ENCODE measurements around the gene RTN4.
"Not testable (repeated sequence)": the region's sequence is repeated elsewhere in the genome, so short reads cannot be mapped to it uniquely, and the experiment has no call there.

RTN4 gene

GRCh38 chr2:55010149-55010591, 40.1 kb downstream of the RTN4 start:
- peak; percentile 32 for DNase-seq (ENCODE audit: low read depth)

- no peak for DNase-seq (ENCODE audit: low read depth)
Measured at GRCh38 chr2:55009277-55010060, 40.8 kb downstream of the RTN4 start.

- DNase-seq (ENCODE audit: low read depth): no peak
Measured at GRCh38 chr2:55006306-55006705, 43.9 kb downstream of the RTN4 start.

GRCh38 chr2:55003706-55004639, 46.3 kb downstream of the RTN4 start:
- no peak for DNase-seq (ENCODE audit: low read depth)

- no peak for DNase-seq (ENCODE audit: low read depth)
Measured at GRCh38 chr2:55001716-55002115, 48.5 kb downstream of the RTN4 start.

- no peak for DNase-seq (ENCODE audit: low read depth)
Measured at GRCh38 chr2:55000341-55000740, 49.9 kb downstream of the RTN4 start.

GRCh38 chr2:54999182-54999581, 51.1 kb downstream of the RTN4 start:
- DNase-seq (ENCODE audit: low read depth): no peak

- no peak for DNase-seq (ENCODE audit: low read depth)
Measured at GRCh38 chr2:54997826-54998225, 52.4 kb downstream of the RTN4 start.

- DNase-seq (ENCODE audit: low read depth): no peak
Measured at GRCh38 chr2:54995553-54995952, 54.7 kb downstream of the RTN4 start.

- not testable (repeated sequence) for DNase-seq (ENCODE audit: low read depth)
Measured at GRCh38 chr2:54990694-54991093, 59.6 kb downstream of the RTN4 start.

- DNase-seq (ENCODE audit: low read depth): no peak
Measured at GRCh38 chr2:54988612-54989011, 61.6 kb downstream of the RTN4 start.

GRCh38 chr2:54986264-54986663, 64.0 kb downstream of the RTN4 start:
- no peak for DNase-seq (ENCODE audit: low read depth)

- DNase-seq (ENCODE audit: low read depth): no peak
Measured at GRCh38 chr2:54984476-54984875, 65.8 kb downstream of the RTN4 start.

GRCh38 chr2:54983345-54984220, 66.7 kb downstream of the RTN4 start:
- DNase-seq (ENCODE audit: low read depth): no peak

- no peak for DNase-seq (ENCODE audit: low read depth)
Measured at GRCh38 chr2:54981385-54981784, 68.9 kb downstream of the RTN4 start.

GRCh38 chr2:54979321-54980044, 70.8 kb downstream of the RTN4 start:
- no peak for DNase-seq (ENCODE audit: low read depth)

GRCh38 chr2:54977149-54977548, 73.1 kb downstream of the RTN4 start:
- DNase-seq (ENCODE audit: low read depth): no peak

GRCh38 chr2:54975598-54976492, 74.4 kb downstream of the RTN4 start:
- DNase-seq (ENCODE audit: low read depth): no peak

- no peak for DNase-seq (ENCODE audit: low read depth)
Measured at GRCh38 chr2:54975175-54975574, 75.1 kb downstream of the RTN4 start.

GRCh38 chr2:54969940-54970338, 80.3 kb downstream of the RTN4 start:
- no peak for DNase-seq (ENCODE audit: low read depth)
